Adipocyte (in vitro differentiated cells): ENCODE results near the gene TIGD4.
A peak's percentile ranks its signal among the peaks of the same experiment; 100 is the strongest.

Source experiments
- DNase-seq: peaks from one replicate; pipeline ENCODE4 v3.0.0-alpha.2; 2015; ENCODE audit warnings: low read depth
- H3K27me3 ChIP-seq: replicated peaks from 2 replicates; pipeline ENCODE4 v1.7.0; 2013; ENCODE audit warnings: mild to moderate bottlenecking, low read length, moderate library complexity; ENCODE audit not compliant: control insufficient read depth, insufficient read depth
- H3K36me3 ChIP-seq: 2 replicates; pipeline ENCODE4 v1.7.0; 2013; ENCODE audit warnings: low read length, mild to moderate bottlenecking, moderate library complexity; ENCODE audit not compliant: control insufficient read depth, insufficient read depth, severe bottlenecking
- H3K4me1 ChIP-seq: 2 replicates; pipeline ENCODE4 v1.7.0; 2013; ENCODE audit warnings: mild to moderate bottlenecking, low read length, moderate library complexity; ENCODE audit not compliant: control insufficient read depth, insufficient read depth
- H3K4me3 ChIP-seq: 2 replicates; pipeline ENCODE4 v1.7.0; 2013; ENCODE audit warnings: mild to moderate bottlenecking, low read length, moderate library complexity
- H3K9ac ChIP-seq: 2 replicates; pipeline ENCODE4 v1.7.0; 2013; ENCODE audit warnings: mild to moderate bottlenecking, low read length, moderate library complexity
- H3K9me3 ChIP-seq: 2 replicates; pipeline ENCODE4 v1.7.0; 2013; ENCODE audit warnings: mild to moderate bottlenecking, low read length, moderate library complexity; ENCODE audit not compliant: control insufficient read depth

TIGD4 gene

GRCh38 chr4:152735906-152736305, 43.6 kb downstream of the TIGD4 start:
- Histone ChIP-seq H3K4me1 (no peaks in the 10 kb centered on the region), H3K36me3 (no peaks in the 10 kb centered on the region), H3K4me3 (no peak overlapping the region), H3K27me3 (peaks cover 14% of the 10 kb centered on the region), H3K9me3 (no peaks in the 10 kb centered on the region), H3K9ac (no peak overlapping the region)
- no peak for DNase-seq

DNA sequence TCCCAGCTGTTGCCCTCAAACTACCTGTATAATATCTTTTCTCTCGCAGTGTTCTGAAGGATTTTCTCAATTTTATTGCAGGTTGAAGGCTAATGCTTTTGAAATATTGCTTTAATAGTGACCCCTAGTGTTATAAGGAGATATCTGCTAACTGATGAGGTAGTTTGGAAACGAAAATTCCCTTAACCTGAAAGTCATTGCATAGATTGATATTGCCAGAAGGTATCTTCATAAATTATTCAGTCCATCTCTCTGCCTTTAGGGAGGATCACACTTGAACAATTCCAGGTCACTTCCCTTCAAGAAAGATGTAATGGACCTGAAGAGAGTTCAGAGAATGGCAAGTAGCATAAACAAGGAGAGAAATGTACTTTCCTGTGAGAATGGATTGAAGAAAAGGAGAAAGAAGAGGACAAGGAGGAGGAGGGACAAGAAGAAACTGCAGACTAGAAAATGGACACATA, 44.1 kb downstream of the TIGD4 start:
- peaks cover 14% of the 10 kb centered on the region for H3K27me3 ChIP-seq
- H3K9me3 ChIP-seq: no peaks in the 10 kb centered on the region
- peak; percentile 61 for DNase-seq

GRCh38 chr4:152734699-152735050, 44.9 kb downstream of the TIGD4 start:
- no peak for DNase-seq
- H3K4me1 ChIP-seq: no peaks in the 10 kb centered on the region

More for the DNA sequence above, 44.1 kb downstream of the TIGD4 start:
- H3K4me3 ChIP-seq: no peak overlapping the region
- no peaks in the 10 kb centered on the region for H3K36me3 ChIP-seq
- H3K4me1 ChIP-seq: no peaks in the 10 kb centered on the region
- H3K9ac ChIP-seq: no peak overlapping the region

DNA sequence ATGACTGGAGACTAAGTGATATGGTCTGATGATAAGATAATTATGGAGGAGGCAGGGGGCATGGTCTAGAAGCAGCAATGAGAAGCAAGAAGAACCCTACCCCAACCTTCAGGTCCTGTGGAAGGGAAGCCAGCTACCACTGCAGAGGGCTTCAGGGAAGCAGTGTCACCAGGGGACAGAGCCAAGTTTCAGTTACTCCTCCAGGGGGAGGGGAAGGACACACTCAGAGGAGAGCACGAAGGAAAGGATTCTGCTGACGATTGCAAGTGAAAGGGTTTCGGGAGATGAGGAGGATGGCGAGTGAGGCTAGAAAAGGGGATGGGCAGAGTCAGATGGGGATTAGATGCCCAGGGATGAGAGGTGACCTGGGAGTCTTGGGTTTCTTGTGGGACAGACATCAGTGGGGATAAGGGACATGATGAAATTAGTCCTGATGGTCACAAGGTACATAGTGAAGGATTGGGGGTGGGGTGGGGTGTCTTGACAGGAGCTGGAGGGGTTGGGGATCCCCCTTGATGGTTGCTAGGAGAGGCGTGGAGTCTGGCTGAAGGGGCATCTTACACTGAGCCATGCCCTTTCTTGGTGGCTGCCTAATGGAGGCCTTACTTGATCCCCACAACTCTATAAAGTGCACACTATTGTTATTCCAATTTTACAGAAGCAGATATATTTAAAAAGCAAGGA, 45.4 kb downstream of the TIGD4 start:
- Histone ChIP-seq H3K9ac (no peak overlapping the region), H3K4me3 (no peak overlapping the region), H3K9me3 (no peaks in the 10 kb centered on the region), H3K4me1 (no peaks in the 10 kb centered on the region), H3K36me3 (no peaks in the 10 kb centered on the region), H3K27me3 (peaks cover 14% of the 10 kb centered on the region)
- DNase-seq: no peak

More at GRCh38 chr4:152734699-152735050, 44.9 kb downstream of the TIGD4 start:
- Histone ChIP-seq H3K27me3 (peaks cover 14% of the 10 kb centered on the region), H3K9me3 (no peaks in the 10 kb centered on the region), H3K36me3 (no peaks in the 10 kb centered on the region), H3K4me3 (no peak overlapping the region), H3K9ac (no peak overlapping the region)

- Histone ChIP-seq H3K27me3 (peaks cover 13% of the 10 kb centered on the region), H3K9me3 (no peaks in the 10 kb centered on the region), H3K4me3 (no peak overlapping the region), H3K36me3 (no peaks in the 10 kb centered on the region), H3K9ac (no peak overlapping the region), H3K4me1 (no peaks in the 10 kb centered on the region)
- no peak for DNase-seq
These were observed 47.5 kb downstream of the TIGD4 start for GRCh38 chr4:152731997-152732396.

DNA sequence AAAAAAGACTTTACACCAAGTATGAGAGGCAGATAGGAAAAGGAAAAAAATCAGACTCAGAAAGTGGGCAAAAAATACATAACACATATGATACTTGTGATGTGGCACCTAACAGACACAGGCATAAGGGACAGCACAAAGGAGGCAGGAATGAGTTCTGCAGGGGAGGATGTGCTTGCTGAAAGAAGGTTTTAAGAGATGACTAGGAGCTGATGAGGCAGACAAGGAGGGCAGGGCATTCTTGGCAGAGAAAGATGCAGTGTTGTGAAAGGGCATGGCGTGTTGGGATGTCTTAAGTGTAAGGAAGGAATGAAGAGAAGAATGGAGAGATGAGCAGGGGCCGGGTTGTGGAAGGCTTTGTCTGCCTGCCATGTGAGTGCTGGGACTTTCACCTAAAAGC, 50.1 kb downstream of the TIGD4 start:
- Histone ChIP-seq H3K9ac (no peak overlapping the region), H3K36me3 (no peaks in the 10 kb centered on the region), H3K4me3 (no peak overlapping the region), H3K4me1 (no peaks in the 10 kb centered on the region), H3K9me3 (no peaks in the 10 kb centered on the region), H3K27me3 (no peaks in the 10 kb centered on the region)
- DNase-seq: peak; percentile 53

DNA sequence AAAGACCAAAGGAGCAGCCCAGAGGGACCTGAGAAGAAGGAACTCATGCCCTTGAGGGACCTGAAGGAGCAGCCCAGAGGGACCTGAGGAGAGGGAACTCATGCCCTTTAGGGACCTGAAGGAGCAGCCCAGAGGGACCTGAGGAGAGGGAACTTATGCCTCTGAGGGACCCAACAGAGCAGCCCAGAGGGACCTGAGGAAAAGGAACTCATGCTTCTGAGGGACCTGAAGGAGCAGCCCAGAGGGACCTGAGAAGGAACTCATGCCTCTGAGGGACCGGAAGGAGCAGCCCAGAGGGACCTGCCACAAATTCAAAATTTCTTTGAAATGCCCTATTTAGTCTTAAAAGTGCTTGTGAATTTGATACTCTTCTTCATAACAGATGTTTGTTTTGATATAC, 51.2 kb downstream of the TIGD4 start:
- DNase-seq: no peak
- Histone ChIP-seq H3K9me3 (no peaks in the 10 kb centered on the region), H3K4me1 (no peaks in the 10 kb centered on the region), H3K4me3 (no peak overlapping the region), H3K9ac (no peak overlapping the region), H3K36me3 (no peaks in the 10 kb centered on the region), H3K27me3 (no peaks in the 10 kb centered on the region)

DNA sequence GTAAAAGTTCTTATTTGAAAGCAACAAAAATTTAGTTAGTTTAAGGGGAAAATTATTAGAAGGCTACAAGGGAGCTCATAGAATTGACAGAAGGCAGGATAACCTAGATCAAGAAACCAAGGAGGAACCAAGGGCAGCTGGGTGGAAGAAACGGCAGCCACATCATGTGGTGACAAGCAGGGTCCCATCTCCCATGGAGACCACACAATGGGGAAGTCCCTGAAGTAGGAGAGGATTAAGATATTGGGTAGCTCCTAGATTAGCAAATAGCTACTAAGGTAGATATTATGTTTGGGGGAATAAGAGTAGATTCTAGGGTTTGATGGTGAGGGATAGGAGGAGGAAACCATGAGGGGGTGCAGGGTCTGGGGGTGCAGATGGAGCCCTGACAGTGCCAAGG, 51.7 kb downstream of the TIGD4 start:
- Histone ChIP-seq H3K9me3 (no peaks in the 10 kb centered on the region), H3K9ac (no peak overlapping the region), H3K4me1 (no peaks in the 10 kb centered on the region), H3K4me3 (no peak overlapping the region), H3K27me3 (no peaks in the 10 kb centered on the region), H3K36me3 (no peaks in the 10 kb centered on the region)
- DNase-seq: no peak

DNA sequence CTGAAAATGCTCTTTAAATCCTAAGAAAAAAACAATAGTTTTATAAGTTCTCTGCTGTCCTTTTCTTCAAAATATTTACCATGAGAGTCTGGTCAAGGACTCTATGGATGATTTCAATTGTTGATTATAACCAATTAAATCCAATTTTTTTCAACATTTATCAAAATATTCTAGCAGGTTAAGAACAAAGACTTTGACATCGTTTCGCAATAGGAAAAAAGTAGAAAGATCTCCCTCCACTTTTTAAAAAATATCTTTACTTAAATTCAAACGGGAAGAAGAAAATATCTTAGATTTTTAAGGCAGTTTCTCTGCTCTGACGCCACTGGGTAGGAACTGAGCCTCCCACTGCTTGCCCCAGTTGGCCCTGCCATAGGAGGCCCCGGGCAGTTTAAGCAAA, 55.0 kb downstream of the TIGD4 start:
- no peak overlapping the region for H3K4me3 ChIP-seq
- H3K9me3 ChIP-seq: no peaks in the 10 kb centered on the region
- H3K36me3 ChIP-seq: no peaks in the 10 kb centered on the region
- H3K9ac ChIP-seq: no peak overlapping the region
- H3K27me3 ChIP-seq: peaks cover 9% of the 10 kb centered on the region
- no peak for DNase-seq
- H3K4me1 ChIP-seq: no peaks in the 10 kb centered on the region

GRCh38 chr4:152723236-152723635, 56.3 kb downstream of the TIGD4 start:
- H3K36me3 ChIP-seq: no peaks in the 10 kb centered on the region
- no peaks in the 10 kb centered on the region for H3K9me3 ChIP-seq
- no peaks in the 10 kb centered on the region for H3K4me1 ChIP-seq
- peaks cover 16% of the 10 kb centered on the region for H3K27me3 ChIP-seq
- H3K4me3 ChIP-seq: no peak overlapping the region
- H3K9ac ChIP-seq: no peak overlapping the region
- DNase-seq: no peak

DNA sequence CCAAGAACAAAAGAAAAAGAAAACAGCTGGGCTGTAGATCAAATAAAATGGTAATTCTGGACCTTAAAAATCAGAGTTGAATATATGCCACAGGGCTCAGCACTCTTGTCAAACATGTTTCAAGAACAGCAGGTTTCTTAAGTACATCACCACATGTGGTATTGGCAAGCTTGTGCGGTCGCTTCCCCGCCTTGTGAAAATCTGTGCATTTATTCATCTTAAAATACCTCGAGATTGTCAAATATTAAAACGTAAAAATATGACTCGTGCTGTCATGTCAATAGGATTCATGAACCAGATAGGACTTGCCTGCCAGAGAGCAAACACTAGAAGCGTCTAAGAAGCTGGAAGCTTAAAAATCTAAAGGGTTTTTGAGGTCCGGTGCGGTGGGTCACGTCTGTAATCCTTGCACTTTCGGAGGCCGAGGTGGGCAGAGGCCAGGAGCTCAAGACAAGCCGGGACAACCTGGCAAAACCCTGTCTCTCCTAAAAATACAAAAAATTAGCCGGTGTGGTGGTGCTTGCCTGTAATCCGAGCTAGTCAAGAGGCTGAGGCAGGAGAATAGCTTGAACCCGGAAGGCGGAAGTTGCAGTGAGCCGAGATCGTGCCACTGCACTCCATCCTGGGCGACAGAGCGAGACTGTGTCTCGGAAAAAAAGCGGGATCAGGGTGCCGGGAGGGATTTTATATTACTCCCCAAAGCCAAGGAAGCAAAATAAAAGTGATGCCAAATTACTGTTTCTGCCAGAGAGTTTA, 59.6 kb downstream of the TIGD4 start:
- peaks cover 16% of the 10 kb centered on the region for H3K27me3 ChIP-seq

More for the DNA sequence above, 59.6 kb downstream of the TIGD4 start:
- DNase-seq: no peak
- H3K4me3 ChIP-seq: peak overlapping the region; percentile 29
- peaks cover 3% of the 10 kb centered on the region for H3K9me3 ChIP-seq
- no peak overlapping the region for H3K9ac ChIP-seq
- H3K4me1 ChIP-seq: no peaks in the 10 kb centered on the region
- no peaks in the 10 kb centered on the region for H3K36me3 ChIP-seq
